Left renal cortex interstitium (tissue), 4 donors: ENCODE results near the gene SLC28A1. TPM values are rescaled to one million over a fixed set of nuclear protein-coding genes. Genes with fewer than 3 reads are reported as not detected.

ENCODE experiments used
- DNase-seq, 4 donors: peaks; one replicate each; pipeline ENCODE4 v3.0.0-alpha.2; 2013; ENCODE audit warnings: low read depth in 4 of 4, low spot score in 2 of 4, missing footprints in 1 of 4
- polyA plus RNA-seq, 4 donors: library from polyadenylated mRNA; unstranded; fragments of 120-200 nt; gene quantifications; one replicate each; pipeline ENCODE4 v1.2.1, GENCODE V29; 2013; ENCODE audit not compliant: insufficient read length in 4 of 4

SLC28A1 gene
- polyA plus RNA-seq, 4 donors = 5.5 to 9.4 (median 6.1) TPM

- no peak for DNase-seq
Observed at GRCh38 chr15:84960391-84961113, 76.1 kb downstream of the SLC28A1 start.

GRCh38 chr15:84961114-84961452 is 76.6 kb downstream of the SLC28A1 start:
- DNase-seq = no peak

GRCh38 chr15:84961707-84962106 is 77.2 kb downstream of the SLC28A1 start:
- DNase-seq = no peak

- peak in 1 of 4 donors; percentile 10 for DNase-seq
Observed at GRCh38 chr15:84962955-84963354, 78.5 kb downstream of the SLC28A1 start.

- DNase-seq = no peak
Observed at GRCh38 chr15:84967380-84967779, 82.9 kb downstream of the SLC28A1 start.

GRCh38 chr15:84968301-84968700 is 83.8 kb downstream of the SLC28A1 start:
- DNase-seq = no peak

- no peak for DNase-seq
Observed at GRCh38 chr15:84969257-84969656, 84.8 kb downstream of the SLC28A1 start.

GRCh38 chr15:84970843-84971242 is 86.4 kb downstream of the SLC28A1 start:
- no peak for DNase-seq

- peak in 1 of 4 donors; percentile 12 for DNase-seq
Observed at GRCh38 chr15:84973492-84974460, 89.3 kb downstream of the SLC28A1 start.

GRCh38 chr15:84975871-84976351 is 91.4 kb downstream of the SLC28A1 start:
- DNase-seq = no peak

GRCh38 chr15:84976746-84977345 is 92.4 kb downstream of the SLC28A1 start:
- no peak for DNase-seq

- DNase-seq = no peak
Observed at GRCh38 chr15:84979651-84980050, 95.2 kb downstream of the SLC28A1 start.

GRCh38 chr15:84980196-84981053 is 96.0 kb downstream of the SLC28A1 start:
- DNase-seq = peak; percentile 61 to 84 (median 78)

- peak; percentile 84 to 92 (median 92) for DNase-seq
Observed at GRCh38 chr15:84981054-84981710, 96.7 kb downstream of the SLC28A1 start.

- DNase-seq = peak in 1 of 4 donors; percentile 15
Observed at GRCh38 chr15:84981711-84982300, 97.3 kb downstream of the SLC28A1 start, which contains the start of gene PDE8A. PDE8A (plus strand) TSS chr15:84981856; CDS start chr15:84982163, 307 bp downstream.

GRCh38 chr15:84982301-84982920 is 97.9 kb downstream of the SLC28A1 start:
- peak in 2 of 4 donors; percentile 38 to 50 for DNase-seq

- no peak for DNase-seq
Observed at GRCh38 chr15:84983294-84983693, 98.8 kb downstream of the SLC28A1 start.

- DNase-seq = no peak
Observed at GRCh38 chr15:84983711-84984110, 99.2 kb downstream of the SLC28A1 start.

- DNase-seq = no peak
Observed at GRCh38 chr15:84985158-84985557, 100.7 kb downstream of the SLC28A1 start.
